A172 (cell line): ENCODE measurements around the gene TBCD. TPM values are rescaled to one million over a fixed set of nuclear protein-coding genes. Genes with fewer than 3 reads are reported as not detected.
A peak's percentile ranks its signal among the peaks of the same experiment; 100 is the strongest.

Experiments used
- DNase-seq: peaks from one replicate; pipeline ENCODE4 v3.0.0-alpha.2; 2015; ENCODE audit warnings: low spot score
- total RNA-seq: library from RNA; depleted of rRNA; stranded (reverse); fragments of >200 nt; shearing (Covaris generic); gene quantifications from 2 replicates; pipeline ENCODE4 v1.2.3, GENCODE V29; 2014

The TBCD gene
- total RNA-seq, 1 experiment from 2014 or later = 38.7 TPM

DNA sequence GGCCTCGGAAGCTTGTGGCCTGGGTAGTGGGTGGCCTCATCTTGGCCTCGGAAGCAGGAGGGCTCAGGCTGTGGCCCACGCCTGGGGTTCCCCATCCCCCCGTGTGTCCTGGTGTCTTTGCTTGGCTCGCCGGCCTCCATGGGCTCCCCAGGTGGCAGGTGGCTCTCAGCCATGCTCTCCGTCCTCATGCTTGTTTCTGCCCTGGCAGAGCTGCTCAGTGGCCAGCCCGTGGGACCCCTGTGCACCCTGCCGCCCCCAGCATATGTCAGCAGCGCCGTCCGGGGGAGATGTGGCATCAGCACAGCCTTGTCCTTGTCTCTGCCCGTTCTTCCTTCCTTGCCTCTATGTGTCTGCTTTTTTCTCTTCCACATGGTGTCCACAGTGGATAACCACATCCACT, 38.5 kb downstream of the TBCD start:
- no peak for DNase-seq

DNA sequence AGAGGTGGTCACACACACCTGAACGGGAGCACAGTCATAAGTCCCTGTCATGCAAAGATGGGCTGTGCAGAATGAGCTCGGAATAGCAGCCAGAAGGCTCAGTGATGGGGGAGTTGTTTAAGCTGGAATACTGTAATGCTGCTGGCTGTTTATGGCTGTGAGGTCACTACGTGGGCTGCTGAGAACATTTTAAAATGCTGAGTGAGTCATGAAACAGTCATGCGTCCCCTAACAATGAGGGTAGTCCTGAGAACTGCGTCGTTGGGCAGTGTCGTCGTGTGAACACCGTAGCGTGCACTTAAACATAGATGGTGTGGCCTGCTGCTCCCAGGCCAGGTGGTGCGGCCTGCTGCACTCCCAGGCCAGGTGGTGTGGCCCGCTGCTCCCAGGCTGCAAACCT, 39.7 kb downstream of the TBCD start:
- peak; percentile 93 for DNase-seq

- DNase-seq = no peak
These were observed 42.2 kb downstream of the TBCD start for GRCh38 chr17:82793974-82794630.

DNA sequence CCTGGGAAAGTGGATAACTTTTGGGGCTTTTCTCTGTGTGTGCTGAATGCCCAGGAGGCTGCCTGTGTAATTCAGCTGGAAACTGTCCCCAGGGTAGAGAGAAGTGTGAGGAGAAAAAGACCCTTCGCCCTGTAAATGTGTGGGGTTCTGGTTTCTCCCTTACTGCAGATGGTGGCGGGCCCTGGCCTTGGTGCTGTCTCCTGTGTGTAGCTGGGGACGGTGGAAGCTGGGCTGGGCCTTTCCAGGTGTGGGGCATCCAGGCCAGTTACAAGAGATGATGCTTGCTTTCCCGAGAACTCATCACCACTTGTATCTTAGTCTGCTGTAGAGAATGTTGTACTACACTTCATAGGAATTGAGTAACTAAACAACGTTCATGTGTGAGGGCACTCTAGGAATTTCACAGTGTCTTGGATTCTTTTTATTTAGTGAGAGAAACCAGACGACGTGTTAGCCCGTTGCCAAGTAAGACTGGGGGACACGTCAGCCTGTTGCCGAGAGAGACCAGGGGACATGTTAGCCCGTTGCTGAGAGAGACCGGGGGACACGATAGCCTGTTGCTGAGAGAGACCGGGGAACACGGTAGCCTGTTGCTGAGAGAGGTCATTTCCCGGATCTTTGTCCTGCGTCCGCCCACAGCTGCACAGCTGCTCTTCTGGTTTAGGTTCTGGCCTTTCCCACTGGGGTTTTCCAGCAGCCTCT, 43.1 kb downstream of the TBCD start:
- no peak for DNase-seq

DNA sequence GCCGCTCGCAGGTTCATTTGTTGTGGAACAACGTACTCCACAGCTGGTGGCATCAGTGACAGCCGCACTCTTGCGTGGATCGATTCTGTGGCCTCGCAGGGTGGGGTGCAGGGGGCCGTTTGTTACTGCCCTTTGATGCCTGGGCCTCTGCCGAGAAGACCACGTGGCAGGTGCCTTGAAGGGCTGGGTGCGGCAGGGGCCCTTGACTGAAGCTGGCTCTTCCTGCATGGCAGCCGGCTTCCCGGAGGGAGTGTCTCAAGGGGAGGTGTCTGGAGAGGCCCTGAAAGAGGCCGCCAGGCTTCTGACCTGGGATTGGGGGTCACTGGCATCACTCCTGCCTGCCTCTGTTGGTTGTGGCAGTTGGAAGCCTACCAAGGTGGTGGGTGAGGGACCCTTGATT, 43.8 kb downstream of the TBCD start:
- no peak for DNase-seq

DNA sequence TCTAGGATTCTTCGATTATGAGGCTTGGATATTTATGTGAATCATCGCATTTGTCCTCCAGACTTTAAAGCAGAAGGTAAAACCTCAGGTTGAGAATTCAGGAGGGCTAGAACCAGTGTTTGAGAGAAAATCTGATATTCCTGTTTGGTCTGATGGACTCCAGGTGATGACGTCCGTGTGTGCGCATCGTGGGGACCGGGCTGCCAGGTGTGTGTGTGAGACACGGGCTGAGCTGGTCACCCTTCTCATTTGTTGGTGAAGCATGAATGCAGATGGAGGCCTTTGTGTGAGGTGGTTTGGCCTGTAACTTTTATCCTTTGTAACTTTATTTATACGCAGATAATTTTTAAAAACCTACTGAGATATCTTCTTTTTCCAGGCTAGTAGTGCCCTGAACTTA, 45.2 kb downstream of the TBCD start:
- no peak for DNase-seq

- no peak for DNase-seq
These were observed 46.9 kb downstream of the TBCD start for GRCh38 chr17:82798752-82799151.

DNA sequence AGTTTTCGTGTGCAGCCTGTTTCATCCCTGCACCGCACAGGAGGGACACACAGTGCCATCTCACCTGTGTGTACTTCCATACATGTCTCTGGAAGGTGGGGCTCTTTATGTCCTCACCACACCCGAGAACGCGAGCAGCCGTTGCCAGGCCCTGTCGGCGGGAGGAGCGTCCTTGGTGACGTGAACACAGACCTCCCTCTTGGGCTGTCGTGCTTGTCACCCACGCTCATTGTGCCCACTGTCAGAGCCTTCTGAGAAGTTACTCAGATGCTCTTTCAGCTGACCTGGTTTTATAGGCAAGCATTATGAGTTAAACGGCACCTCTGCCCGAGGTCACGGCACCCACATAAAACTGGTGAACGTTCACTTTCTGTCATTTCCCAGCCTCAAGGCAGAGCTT, 47.7 kb downstream of the TBCD start:
- no peak for DNase-seq

DNA sequence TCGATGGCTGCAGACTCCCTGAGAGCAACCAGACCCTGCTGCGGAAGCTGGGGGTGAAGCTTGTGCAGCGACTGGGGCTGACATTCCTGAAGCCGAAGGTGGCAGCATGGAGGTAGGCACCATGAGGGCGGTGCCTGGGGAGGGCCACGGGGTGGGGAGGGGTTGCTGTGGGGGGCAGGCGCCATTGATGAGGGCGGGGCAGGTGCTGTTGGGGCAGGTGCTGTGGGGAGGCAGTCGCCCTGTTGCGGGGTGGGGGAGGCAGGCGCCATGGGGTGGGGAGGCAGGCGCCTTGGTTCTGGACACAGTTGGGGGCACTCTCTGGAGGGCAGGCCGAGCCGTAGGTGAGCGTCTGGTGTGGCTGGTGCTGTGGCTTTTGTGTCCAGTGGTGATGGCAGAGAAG, 49.0 kb downstream of the TBCD start:
- DNase-seq = no peak

- DNase-seq = no peak
These were observed 49.6 kb downstream of the TBCD start for GRCh38 chr17:82801377-82801970.

DNA sequence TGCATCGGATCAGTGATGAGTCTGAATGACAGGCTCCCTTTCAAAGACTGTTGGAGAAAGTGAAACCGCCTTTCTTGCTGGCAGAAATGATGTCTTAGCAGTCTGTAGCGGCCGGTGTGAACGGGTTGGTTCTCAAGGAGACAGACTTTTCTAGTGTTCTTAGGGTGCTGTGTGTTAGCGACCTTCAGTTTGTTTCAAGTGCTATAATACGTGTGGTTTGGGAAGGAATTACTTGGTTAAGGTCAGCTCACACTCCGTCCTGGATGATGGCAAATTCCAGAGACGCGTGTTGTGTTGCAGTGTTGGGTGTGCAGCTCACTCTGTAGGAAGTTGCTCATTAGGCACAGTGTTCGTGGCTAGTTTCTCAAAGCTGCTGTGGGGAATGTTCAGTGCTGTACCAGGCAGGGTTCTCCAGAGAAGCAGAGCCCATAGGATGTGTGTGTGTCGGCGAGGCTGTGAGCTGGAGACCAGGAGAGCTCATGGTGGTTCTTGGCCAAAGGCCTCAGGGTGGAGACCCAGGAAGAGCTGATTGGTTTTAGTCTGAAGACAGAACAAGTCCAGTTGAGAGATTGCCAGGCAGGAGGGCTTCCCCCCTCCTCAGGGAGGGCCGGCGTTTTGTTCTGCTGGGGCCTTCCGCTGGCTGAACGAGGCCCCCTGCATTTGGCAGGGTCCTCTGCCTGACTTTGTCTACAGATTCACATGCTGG, 50.4 kb downstream of the TBCD start:
- DNase-seq = no peak

DNA sequence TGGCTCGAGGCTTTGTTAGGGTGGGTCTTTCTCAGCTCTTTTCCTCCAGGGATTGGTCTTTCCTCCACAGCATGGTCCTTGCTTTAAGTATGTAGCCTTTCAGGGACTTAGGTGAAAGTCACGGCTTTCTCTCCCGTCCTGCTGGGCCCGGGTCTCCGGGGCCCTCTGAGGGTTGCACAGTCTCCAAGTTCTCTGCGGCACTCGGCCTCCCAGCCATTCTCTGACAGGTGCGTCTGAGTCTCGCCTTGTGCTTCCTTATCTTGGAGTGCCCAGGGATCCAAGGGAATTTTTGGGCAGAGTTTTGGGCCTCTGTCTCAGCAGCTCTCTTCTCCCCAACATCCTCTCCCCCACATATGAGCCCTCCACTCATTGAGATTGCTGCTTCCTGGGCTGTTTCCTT, 51.3 kb downstream of the TBCD start:
- no peak for DNase-seq

DNA sequence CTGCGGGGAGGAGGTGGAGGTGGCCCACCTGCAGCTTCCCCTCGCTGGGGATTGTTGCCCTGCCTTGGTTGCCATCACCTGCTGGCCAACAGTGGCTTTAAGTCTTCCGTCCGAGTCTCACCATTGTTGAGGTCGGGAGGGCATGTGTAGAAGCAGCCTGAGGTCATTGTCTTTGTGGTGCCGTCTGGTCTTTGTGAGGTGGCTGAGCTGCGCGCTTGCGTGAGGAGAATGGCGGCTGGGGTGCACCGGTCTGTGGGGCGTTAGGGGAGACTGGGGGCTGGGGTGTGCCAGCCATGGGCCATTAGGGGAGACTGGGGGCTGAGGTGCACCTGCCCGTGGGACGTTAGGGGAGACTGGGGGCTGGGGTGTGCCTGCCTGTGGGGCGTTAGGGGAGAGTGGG, 51.7 kb downstream of the TBCD start:
- DNase-seq = no peak

DNA sequence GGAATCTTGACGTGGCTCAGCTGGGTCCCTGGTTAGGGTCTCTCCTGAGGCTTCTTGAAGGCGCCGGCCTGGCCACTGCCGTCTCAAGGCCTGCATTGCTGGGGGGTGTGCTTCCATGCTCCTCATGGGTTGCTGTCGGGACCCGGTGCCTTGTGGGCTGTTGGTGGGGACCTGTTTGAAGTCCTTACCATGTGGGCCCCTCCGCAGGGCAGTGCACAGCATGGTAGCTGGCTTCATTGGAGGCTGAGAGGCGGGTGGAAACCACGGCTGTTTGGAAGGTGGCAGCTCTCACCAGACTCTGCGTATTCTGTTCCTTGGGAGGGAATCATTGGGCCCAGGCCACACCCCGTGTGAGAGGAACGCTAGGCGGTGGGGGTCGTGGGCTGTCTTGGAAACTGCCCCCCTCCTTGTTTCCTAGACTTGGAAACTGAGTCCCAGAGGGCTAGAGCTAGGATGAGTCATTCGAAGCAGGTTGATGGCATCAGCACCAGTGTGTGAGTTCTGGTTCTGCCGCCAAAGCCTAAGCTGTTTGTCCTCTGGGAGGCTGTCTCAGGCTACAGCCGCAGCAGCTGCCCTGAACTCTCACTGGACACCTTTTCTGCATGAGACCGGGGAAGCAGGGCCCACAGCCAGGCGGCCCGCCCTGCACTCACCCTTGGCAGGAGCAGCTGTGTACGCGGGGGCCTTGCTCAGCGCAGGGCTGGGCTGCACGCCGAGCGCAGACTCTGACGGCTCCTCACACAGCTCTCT, 52.8 kb downstream of the TBCD start:
- no peak for DNase-seq

DNA sequence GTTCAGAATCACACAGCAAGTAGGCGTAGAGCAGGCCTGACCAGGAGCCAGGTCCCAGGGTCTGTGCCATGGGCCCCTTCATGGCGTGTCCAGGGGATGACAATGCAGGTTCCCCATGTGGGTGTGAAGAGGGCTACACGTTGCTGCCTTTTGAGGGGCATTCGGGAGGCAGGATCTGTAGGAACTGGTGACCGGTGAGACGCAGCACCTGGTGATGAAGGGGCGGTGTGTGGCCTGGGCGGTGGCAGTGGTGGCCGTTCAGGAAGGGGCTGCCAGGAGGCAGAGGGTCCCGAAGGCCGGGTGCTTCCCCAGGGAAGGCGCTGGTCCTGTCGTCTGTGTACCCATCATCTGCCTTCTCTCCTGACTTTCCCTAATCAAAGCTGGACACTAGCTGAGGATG, 53.4 kb downstream of the TBCD start:
- no peak for DNase-seq

- no peak for DNase-seq
These were observed 54.0 kb downstream of the TBCD start for GRCh38 chr17:82805823-82806222.

GRCh38 chr17:82806645-82807044, 54.8 kb downstream of the TBCD start:
- no peak for DNase-seq

DNA sequence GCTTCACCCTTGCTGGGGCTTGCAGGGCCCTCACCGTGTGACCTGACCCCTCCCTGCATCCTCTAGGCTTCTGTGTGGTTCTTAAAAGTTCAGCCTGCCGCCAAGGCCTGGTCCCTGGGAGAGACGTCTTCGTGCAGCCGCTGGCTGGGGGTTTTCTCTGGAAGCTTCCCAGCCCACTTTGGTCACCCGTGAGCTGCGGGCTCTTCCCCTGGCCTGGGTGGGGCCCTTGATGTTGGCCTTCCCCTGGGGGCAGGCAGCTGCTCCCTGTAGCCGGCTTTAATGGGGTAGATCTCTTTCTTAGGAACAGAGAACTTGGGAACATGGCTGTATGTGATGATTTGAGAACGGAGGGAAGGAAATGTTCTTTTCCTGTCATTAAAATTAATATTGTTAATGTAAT, 55.2 kb downstream of the TBCD start:
- DNase-seq = no peak

DNA sequence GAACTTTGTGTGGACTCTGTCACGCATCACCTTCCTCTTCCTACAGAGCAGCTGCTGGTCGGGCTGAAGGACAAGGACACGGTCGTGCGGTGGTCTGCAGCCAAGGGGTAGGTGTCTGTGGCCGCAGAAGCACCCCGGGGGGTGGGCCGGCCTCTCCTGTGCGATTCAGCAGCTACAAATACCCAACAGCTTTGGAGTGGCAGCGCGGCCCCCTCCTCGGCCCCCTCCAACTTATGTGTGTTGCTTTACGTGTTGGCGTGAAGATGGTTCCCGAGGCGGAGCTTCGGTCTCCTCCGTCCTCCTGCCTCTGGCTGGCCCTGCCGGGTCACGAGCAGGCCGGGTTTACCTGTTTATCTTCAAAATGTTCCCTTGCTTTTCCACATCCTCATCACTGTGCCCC, 55.7 kb downstream of the TBCD start:
- no peak for DNase-seq

DNA sequence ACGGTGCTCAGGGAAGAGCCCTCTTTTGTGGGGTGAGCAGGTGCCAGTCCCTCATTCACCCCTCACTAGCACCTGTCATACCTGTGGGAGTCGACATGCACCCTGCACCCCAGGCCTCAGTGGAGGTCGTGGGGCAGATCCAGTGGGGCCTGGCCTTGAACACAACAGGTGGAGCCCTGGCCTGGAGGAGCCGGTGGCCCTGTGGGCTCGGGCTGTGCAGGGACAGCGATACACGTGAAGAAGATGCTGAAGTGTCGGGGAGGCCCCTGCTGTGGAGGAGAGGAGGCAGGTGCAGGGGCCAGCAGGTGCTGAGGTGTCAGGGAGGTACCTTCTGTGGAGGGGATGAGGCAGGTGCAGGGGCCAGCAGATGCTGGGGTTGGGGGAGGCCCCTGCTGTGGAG, 56.1 kb downstream of the TBCD start:
- DNase-seq = no peak

DNA sequence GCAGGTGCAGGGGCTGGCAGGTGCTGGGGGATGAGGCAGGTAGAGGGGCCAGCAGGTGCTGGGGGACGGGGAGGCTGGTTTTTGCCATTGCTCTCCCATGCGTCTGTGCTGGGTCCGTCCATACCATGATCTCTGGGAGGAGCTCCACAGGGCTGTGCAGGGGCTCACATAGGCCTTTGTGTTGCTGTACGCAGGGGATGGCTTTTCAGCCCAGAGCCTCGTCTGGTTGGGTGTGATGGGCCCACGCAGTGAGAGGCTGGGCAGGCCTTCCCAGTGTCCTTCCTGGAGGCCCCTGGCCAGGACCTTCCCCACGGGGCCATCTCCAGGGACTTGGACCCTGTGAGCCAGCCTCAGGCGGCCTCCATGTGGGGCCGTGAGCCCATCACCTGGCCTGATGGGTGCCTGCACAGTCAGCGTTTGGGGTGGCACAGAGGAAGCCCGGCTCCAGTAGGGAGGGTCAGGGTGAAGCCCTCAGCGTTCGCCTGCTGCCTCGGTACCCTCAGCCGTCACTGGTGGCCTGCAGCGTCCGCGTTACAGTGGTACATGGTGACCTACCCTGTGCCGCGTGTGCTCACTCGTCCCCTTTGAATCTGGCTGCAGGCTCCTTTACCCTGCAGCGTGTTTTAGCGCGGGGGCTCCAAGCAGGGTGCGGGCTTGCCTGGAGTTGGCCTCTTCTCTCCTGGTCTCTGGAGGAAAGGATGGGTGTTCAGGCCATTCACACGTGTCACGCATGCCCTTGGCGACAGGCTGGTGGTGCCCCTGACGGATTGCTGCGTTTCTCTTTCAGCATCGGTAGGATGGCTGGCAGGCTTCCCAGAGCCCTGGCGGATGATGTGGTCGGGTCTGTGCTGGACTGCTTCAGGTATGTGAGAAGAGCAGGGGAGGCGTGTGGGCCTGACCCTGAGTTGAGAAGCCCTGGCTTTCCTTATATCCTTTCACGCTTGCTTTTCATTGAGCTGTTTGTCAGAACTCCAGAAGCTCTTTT, 57.3 kb downstream of the TBCD start:
- no peak for DNase-seq
